WTC11 (cell line): ENCODE results near the gene EFCC1. TPM values are rescaled to one million over a fixed set of nuclear protein-coding genes. Genes with fewer than 3 reads are reported as not detected.

ENCODE experiments used
- CREM ChIP-seq: sonication (generic); formaldehyde crosslinking; IDR thresholded peaks from 2 replicates; pipeline ENCODE4 v1.8.1; 2022; ENCODE audit warnings: mild to moderate bottlenecking, missing genetic modification reagents, moderate library complexity
- ELF4 ChIP-seq: sonication (generic); formaldehyde crosslinking; IDR thresholded peaks from 2 replicates; pipeline ENCODE4 v1.8.1; 2022; ENCODE audit warnings: low read depth, mild to moderate bottlenecking, moderate library complexity, missing genetic modification reagents
- ETV6 ChIP-seq: sonication (generic); formaldehyde crosslinking; IDR thresholded peaks from 2 replicates; pipeline ENCODE4 v1.8.1; 2022; ENCODE audit warnings: mild to moderate bottlenecking, missing genetic modification reagents
- FOXJ3 ChIP-seq: sonication (generic); formaldehyde crosslinking; IDR thresholded peaks from 2 replicates; pipeline ENCODE4 v1.9.0; 2021; ENCODE audit warnings: missing genetic modification reagents, mild to moderate bottlenecking, borderline replicate concordance
- FOXK1 ChIP-seq: sonication (generic); formaldehyde crosslinking; IDR thresholded peaks from 2 replicates; pipeline ENCODE4 v1.8.0; 2022; ENCODE audit warnings: mild to moderate bottlenecking, moderate library complexity, missing genetic modification reagents
- JAZF1 ChIP-seq: fragments of 250-450 bp; sonication (Bioruptor Pico); IDR thresholded peaks from 2 replicates; pipeline ENCODE4 v1.9.0; 2021; ENCODE audit warnings: moderate library complexity, mild to moderate bottlenecking, inconsistent platforms
- KAT7 ChIP-seq: sonication (generic); formaldehyde crosslinking; IDR thresholded peaks from 2 replicates; pipeline ENCODE4 v1.8.1; 2023; ENCODE audit warnings: missing genetic modification reagents, mild to moderate bottlenecking, borderline replicate concordance
- MYBL2 ChIP-seq: sonication (generic); formaldehyde crosslinking; IDR thresholded peaks from 2 replicates; pipeline ENCODE4 v1.8.1; 2023; ENCODE audit warnings: mild to moderate bottlenecking, moderate library complexity, missing genetic modification reagents
- NR2C2 ChIP-seq: sonication (generic); formaldehyde crosslinking; IDR thresholded peaks from 2 replicates; pipeline ENCODE4 v1.8.0; 2022; ENCODE audit warnings: mild to moderate bottlenecking, missing genetic modification reagents
- NR3C1 ChIP-seq: sonication (generic); formaldehyde crosslinking; conservative IDR thresholded peaks from 2 replicates; pipeline ENCODE4 v1.8.1; 2023; ENCODE audit warnings: low read depth, mild to moderate bottlenecking, missing genetic modification reagents
- RELA ChIP-seq: sonication (generic); formaldehyde crosslinking; IDR thresholded peaks from 2 replicates; pipeline ENCODE4 v1.8.1; 2022; ENCODE audit warnings: missing genetic modification reagents, mild to moderate bottlenecking, borderline replicate concordance
- SMAD4 ChIP-seq: sonication (generic); formaldehyde crosslinking; IDR thresholded peaks from 2 replicates; pipeline ENCODE4 v1.8.0; 2022; ENCODE audit warnings: mild to moderate bottlenecking, missing genetic modification reagents
- TEAD1 ChIP-seq: sonication (generic); formaldehyde crosslinking; IDR thresholded peaks from 2 replicates; pipeline ENCODE4 v1.8.0; 2022; ENCODE audit warnings: mild to moderate bottlenecking, missing genetic modification reagents
- ZNF219 ChIP-seq: sonication (generic); formaldehyde crosslinking; IDR thresholded peaks from 2 replicates; pipeline ENCODE4 v1.8.0; 2023; ENCODE audit warnings: missing genetic modification reagents, mild to moderate bottlenecking, borderline replicate concordance
- ZNF317 ChIP-seq: sonication (generic); formaldehyde crosslinking; IDR thresholded peaks from 2 replicates; pipeline ENCODE4 v1.8.1; 2023; ENCODE audit warnings: low read depth, mild to moderate bottlenecking, moderate library complexity, missing genetic modification reagents, borderline replicate concordance
- ZNF416 ChIP-seq: fragments of 250-450 bp; sonication (Bioruptor Pico); IDR thresholded peaks from 2 replicates; pipeline ENCODE4 v1.9.0; 2021; ENCODE audit warnings: mild to moderate bottlenecking, inconsistent platforms
- total RNA-seq: library from RNA; stranded (reverse); gene quantifications from 3 replicates; pipeline ENCODE4 v1.2.3, GENCODE V29; 2021
- TF ChIP-seq, protein P1 (sequence below): fragments of 250-450 bp; sonication (Bioruptor Pico); IDR thresholded peaks from 2 replicates; pipeline ENCODE4 v1.9.0; 2021; ENCODE audit warnings: mild to moderate bottlenecking, borderline replicate concordance
- TF ChIP-seq, protein P2 (sequence below): sonication (generic); formaldehyde crosslinking; IDR thresholded peaks from 2 replicates; pipeline ENCODE4 v1.8.1; 2023; ENCODE audit warnings: mild to moderate bottlenecking, missing genetic modification reagents, borderline replicate concordance
- TF ChIP-seq, protein P3 (sequence below): sonication (generic); formaldehyde crosslinking; IDR thresholded peaks from 2 replicates; pipeline ENCODE4 v1.8.1; 2023; ENCODE audit warnings: mild to moderate bottlenecking, missing genetic modification reagents, moderate library complexity
- TF ChIP-seq, protein P4 (sequence below): sonication (generic); formaldehyde crosslinking; IDR thresholded peaks from 2 replicates; pipeline ENCODE4 v1.8.1; 2022; ENCODE audit warnings: low read depth, missing genetic modification reagents, borderline replicate concordance
- TF ChIP-seq, protein P5 (sequence below): sonication (generic); formaldehyde crosslinking; IDR thresholded peaks from 2 replicates; pipeline ENCODE4 v1.8.0; 2023; ENCODE audit warnings: mild to moderate bottlenecking, missing genetic modification reagents
- TF ChIP-seq, protein P6 (sequence below): sonication (generic); formaldehyde crosslinking; IDR thresholded peaks from 2 replicates; pipeline ENCODE4 v1.8.0; 2022; ENCODE audit warnings: mild to moderate bottlenecking, missing genetic modification reagents
- TF ChIP-seq, protein P7 (sequence below): fragments of 200-600 bp; IDR thresholded peaks from 2 replicates; pipeline ENCODE4 v1.8.0; 2022; ENCODE audit warnings: antibody characterized with exemption

The EFCC1 gene
- total RNA-seq, 1 experiment from 2014 or later = 0.31 TPM

DNA sequence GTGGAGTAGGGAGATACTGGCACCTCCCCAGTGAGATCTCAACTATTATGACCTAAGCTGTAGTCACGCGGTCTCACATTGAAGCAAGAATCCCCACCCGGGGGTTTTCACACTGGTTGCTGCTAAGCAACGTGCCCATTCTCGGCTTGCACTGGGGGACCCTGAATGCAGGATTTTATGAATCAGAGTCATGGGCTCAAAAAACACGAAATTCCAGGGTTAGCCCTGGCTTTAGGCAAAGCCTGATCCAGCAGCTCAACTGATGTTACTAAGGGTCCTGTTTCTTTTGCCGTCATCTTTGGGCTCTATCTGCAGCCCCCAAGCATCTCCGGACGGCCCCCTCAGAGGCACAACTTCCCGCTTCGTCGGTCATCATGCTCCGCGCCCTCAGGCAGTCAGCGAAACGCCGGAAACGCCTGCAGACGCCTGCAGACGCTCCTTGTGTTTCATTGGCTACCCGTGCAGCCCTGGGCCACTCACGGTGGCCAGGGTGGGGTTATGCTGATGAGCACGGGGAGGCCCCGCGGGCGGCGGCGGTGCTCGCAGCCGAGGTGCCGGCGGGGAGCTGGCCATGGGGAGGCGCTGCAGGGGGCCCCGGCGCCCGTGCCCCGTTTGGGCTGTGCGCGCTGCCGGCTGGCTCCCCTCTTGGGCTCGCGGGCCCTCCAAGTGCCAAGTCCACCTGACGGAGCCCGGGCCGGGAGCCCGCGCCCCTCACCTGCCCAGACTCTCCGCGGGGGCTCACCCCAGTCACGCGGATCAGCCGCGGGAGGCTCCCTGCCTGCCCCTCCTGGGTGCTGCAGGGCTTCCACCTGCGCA is 25.8 kb downstream of the EFCC1 start (continued):
- TF ChIP-seq, protein P1, sequence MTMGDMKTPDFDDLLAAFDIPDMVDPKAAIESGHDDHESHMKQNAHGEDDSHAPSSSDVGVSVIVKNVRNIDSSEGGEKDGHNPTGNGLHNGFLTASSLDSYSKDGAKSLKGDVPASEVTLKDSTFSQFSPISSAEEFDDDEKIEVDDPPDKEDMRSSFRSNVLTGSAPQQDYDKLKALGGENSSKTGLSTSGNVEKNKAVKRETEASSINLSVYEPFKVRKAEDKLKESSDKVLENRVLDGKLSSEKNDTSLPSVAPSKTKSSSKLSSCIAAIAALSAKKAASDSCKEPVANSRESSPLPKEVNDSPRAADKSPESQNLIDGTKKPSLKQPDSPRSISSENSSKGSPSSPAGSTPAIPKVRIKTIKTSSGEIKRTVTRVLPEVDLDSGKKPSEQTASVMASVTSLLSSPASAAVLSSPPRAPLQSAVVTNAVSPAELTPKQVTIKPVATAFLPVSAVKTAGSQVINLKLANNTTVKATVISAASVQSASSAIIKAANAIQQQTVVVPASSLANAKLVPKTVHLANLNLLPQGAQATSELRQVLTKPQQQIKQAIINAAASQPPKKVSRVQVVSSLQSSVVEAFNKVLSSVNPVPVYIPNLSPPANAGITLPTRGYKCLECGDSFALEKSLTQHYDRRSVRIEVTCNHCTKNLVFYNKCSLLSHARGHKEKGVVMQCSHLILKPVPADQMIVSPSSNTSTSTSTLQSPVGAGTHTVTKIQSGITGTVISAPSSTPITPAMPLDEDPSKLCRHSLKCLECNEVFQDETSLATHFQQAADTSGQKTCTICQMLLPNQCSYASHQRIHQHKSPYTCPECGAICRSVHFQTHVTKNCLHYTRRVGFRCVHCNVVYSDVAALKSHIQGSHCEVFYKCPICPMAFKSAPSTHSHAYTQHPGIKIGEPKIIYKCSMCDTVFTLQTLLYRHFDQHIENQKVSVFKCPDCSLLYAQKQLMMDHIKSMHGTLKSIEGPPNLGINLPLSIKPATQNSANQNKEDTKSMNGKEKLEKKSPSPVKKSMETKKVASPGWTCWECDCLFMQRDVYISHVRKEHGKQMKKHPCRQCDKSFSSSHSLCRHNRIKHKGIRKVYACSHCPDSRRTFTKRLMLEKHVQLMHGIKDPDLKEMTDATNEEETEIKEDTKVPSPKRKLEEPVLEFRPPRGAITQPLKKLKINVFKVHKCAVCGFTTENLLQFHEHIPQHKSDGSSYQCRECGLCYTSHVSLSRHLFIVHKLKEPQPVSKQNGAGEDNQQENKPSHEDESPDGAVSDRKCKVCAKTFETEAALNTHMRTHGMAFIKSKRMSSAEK (CRISPR knock-in tag) = no peak
- TF ChIP-seq ELF4 (CRISPR knock-in tag) (peak; percentile 87; the same call in 1 of the 2 replicates), FOXK1 (CRISPR knock-in tag) (peak; percentile 89), NR2C2 (CRISPR knock-in tag) (peak; percentile 80), NR3C1 (peak; percentile 90; the same call in 1 of the 2 replicates), RELA (CRISPR knock-in tag) (peak; percentile 91), ZNF416 (no peak), JAZF1 (CRISPR knock-in tag) (no peak), KAT7 (CRISPR knock-in tag) (0 out of 2 replicates have a peak, but pooled peaks have one; percentile 35), ETV6 (CRISPR knock-in tag) (peak; percentile 98), FOXJ3 (CRISPR knock-in tag) (no peak), MYBL2 (CRISPR knock-in tag) (peak; percentile 87; the same call in 1 of the 2 replicates), ZNF219 (peak; percentile 95; the same call in 1 of the 2 replicates), TEAD1 (CRISPR knock-in tag) (peak; percentile 98), CREM (CRISPR knock-in tag) (peak; percentile 77; the same call in 1 of the 2 replicates), SMAD4 (peak; percentile 85), ZNF317 (CRISPR knock-in tag) (peak; percentile 63)
- TF ChIP-seq, protein P2, sequence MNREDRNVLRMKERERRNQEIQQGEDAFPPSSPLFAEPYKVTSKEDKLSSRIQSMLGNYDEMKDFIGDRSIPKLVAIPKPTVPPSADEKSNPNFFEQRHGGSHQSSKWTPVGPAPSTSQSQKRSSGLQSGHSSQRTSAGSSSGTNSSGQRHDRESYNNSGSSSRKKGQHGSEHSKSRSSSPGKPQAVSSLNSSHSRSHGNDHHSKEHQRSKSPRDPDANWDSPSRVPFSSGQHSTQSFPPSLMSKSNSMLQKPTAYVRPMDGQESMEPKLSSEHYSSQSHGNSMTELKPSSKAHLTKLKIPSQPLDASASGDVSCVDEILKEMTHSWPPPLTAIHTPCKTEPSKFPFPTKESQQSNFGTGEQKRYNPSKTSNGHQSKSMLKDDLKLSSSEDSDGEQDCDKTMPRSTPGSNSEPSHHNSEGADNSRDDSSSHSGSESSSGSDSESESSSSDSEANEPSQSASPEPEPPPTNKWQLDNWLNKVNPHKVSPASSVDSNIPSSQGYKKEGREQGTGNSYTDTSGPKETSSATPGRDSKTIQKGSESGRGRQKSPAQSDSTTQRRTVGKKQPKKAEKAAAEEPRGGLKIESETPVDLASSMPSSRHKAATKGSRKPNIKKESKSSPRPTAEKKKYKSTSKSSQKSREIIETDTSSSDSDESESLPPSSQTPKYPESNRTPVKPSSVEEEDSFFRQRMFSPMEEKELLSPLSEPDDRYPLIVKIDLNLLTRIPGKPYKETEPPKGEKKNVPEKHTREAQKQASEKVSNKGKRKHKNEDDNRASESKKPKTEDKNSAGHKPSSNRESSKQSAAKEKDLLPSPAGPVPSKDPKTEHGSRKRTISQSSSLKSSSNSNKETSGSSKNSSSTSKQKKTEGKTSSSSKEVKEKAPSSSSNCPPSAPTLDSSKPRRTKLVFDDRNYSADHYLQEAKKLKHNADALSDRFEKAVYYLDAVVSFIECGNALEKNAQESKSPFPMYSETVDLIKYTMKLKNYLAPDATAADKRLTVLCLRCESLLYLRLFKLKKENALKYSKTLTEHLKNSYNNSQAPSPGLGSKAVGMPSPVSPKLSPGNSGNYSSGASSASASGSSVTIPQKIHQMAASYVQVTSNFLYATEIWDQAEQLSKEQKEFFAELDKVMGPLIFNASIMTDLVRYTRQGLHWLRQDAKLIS (CRISPR knock-in tag) = peak; percentile 84; the same call in 1 of the 2 replicates
- TF ChIP-seq, protein P3, sequence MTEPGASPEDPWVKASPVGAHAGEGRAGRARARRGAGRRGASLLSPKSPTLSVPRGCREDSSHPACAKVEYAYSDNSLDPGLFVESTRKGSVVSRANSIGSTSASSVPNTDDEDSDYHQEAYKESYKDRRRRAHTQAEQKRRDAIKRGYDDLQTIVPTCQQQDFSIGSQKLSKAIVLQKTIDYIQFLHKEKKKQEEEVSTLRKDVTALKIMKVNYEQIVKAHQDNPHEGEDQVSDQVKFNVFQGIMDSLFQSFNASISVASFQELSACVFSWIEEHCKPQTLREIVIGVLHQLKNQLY = no peak
- TF ChIP-seq, protein P4, sequence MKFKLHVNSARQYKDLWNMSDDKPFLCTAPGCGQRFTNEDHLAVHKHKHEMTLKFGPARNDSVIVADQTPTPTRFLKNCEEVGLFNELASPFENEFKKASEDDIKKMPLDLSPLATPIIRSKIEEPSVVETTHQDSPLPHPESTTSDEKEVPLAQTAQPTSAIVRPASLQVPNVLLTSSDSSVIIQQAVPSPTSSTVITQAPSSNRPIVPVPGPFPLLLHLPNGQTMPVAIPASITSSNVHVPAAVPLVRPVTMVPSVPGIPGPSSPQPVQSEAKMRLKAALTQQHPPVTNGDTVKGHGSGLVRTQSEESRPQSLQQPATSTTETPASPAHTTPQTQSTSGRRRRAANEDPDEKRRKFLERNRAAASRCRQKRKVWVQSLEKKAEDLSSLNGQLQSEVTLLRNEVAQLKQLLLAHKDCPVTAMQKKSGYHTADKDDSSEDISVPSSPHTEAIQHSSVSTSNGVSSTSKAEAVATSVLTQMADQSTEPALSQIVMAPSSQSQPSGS (CRISPR knock-in tag) = peak; percentile 84
- TF ChIP-seq, protein P5, sequence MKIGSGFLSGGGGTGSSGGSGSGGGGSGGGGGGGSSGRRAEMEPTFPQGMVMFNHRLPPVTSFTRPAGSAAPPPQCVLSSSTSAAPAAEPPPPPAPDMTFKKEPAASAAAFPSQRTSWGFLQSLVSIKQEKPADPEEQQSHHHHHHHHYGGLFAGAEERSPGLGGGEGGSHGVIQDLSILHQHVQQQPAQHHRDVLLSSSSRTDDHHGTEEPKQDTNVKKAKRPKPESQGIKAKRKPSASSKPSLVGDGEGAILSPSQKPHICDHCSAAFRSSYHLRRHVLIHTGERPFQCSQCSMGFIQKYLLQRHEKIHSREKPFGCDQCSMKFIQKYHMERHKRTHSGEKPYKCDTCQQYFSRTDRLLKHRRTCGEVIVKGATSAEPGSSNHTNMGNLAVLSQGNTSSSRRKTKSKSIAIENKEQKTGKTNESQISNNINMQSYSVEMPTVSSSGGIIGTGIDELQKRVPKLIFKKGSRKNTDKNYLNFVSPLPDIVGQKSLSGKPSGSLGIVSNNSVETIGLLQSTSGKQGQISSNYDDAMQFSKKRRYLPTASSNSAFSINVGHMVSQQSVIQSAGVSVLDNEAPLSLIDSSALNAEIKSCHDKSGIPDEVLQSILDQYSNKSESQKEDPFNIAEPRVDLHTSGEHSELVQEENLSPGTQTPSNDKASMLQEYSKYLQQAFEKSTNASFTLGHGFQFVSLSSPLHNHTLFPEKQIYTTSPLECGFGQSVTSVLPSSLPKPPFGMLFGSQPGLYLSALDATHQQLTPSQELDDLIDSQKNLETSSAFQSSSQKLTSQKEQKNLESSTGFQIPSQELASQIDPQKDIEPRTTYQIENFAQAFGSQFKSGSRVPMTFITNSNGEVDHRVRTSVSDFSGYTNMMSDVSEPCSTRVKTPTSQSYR (CRISPR knock-in tag) = peak; percentile 94
- TF ChIP-seq, protein P6, sequence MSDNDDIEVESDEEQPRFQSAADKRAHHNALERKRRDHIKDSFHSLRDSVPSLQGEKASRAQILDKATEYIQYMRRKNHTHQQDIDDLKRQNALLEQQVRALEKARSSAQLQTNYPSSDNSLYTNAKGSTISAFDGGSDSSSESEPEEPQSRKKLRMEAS (CRISPR knock-in tag) = peak; percentile 99
- TF ChIP-seq, protein P7, sequence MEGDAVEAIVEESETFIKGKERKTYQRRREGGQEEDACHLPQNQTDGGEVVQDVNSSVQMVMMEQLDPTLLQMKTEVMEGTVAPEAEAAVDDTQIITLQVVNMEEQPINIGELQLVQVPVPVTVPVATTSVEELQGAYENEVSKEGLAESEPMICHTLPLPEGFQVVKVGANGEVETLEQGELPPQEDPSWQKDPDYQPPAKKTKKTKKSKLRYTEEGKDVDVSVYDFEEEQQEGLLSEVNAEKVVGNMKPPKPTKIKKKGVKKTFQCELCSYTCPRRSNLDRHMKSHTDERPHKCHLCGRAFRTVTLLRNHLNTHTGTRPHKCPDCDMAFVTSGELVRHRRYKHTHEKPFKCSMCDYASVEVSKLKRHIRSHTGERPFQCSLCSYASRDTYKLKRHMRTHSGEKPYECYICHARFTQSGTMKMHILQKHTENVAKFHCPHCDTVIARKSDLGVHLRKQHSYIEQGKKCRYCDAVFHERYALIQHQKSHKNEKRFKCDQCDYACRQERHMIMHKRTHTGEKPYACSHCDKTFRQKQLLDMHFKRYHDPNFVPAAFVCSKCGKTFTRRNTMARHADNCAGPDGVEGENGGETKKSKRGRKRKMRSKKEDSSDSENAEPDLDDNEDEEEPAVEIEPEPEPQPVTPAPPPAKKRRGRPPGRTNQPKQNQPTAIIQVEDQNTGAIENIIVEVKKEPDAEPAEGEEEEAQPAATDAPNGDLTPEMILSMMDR = no peak
